ENCODE measurements around the gene GLRA2.
"Not testable (repeated sequence)": the region's sequence is repeated elsewhere in the genome, so short reads cannot be mapped to it uniquely, and the experiment has no call there.

The GLRA2 gene

GRCh38 chrX:14590693-14591424 is 61.5 kb downstream of the GLRA2 start:
- H3K4me1 ChIP-seq (ENCODE audit: control insufficient read depth, insufficient read depth, low read length, poor library complexity, severe bottlenecking) = no peaks in the 10 kb centered on the region
- no peaks in the 10 kb centered on the region for H3K36me3 ChIP-seq (ENCODE audit: control insufficient read depth, insufficient read depth, low read length)
- H3K4me3 ChIP-seq (ENCODE audit: insufficient read depth, low read depth, low read length, poor library complexity, severe bottlenecking) = no peak overlapping the region
- no peaks in the 10 kb centered on the region for H3K9me3 ChIP-seq (ENCODE audit: control insufficient read depth, low read length)
- H3K27ac ChIP-seq (ENCODE audit: insufficient read depth, low read length, poor library complexity, severe bottlenecking) = no peak overlapping the region
- no peaks in the 10 kb centered on the region for H3K27me3 ChIP-seq (replicated peaks; ENCODE audit: control insufficient read depth, insufficient read depth, low read length, poor library complexity, severe bottlenecking)
- no peak for DNase-seq

GRCh38 chrX:14591976-14592375 is 62.6 kb downstream of the GLRA2 start:
- DNase-seq = no peak
- H3K27me3 ChIP-seq (replicated peaks; ENCODE audit: control insufficient read depth, insufficient read depth, low read length, poor library complexity, severe bottlenecking) = no peaks in the 10 kb centered on the region
- H3K4me1 ChIP-seq (ENCODE audit: control insufficient read depth, insufficient read depth, low read length, poor library complexity, severe bottlenecking) = no peaks in the 10 kb centered on the region
- no peak overlapping the region for H3K27ac ChIP-seq (ENCODE audit: insufficient read depth, low read length, poor library complexity, severe bottlenecking)
- no peaks in the 10 kb centered on the region for H3K36me3 ChIP-seq (ENCODE audit: control insufficient read depth, insufficient read depth, low read length)
- no peaks in the 10 kb centered on the region for H3K9me3 ChIP-seq (ENCODE audit: control insufficient read depth, low read length)
- H3K4me3 ChIP-seq (ENCODE audit: insufficient read depth, low read depth, low read length, poor library complexity, severe bottlenecking) = no peak overlapping the region

GRCh38 chrX:14594521-14594920 is 65.2 kb downstream of the GLRA2 start:
- Histone ChIP-seq H3K9me3 (ENCODE audit: control insufficient read depth, low read length) (no peaks in the 10 kb centered on the region), H3K36me3 (ENCODE audit: control insufficient read depth, insufficient read depth, low read length) (no peaks in the 10 kb centered on the region), H3K27ac (ENCODE audit: insufficient read depth, low read length, poor library complexity, severe bottlenecking) (no peak overlapping the region), H3K4me3 (ENCODE audit: insufficient read depth, low read depth, low read length, poor library complexity, severe bottlenecking) (no peak overlapping the region), H3K4me1 (ENCODE audit: control insufficient read depth, insufficient read depth, low read length, poor library complexity, severe bottlenecking) (no peaks in the 10 kb centered on the region), H3K27me3 (replicated peaks; ENCODE audit: control insufficient read depth, insufficient read depth, low read length, poor library complexity, severe bottlenecking) (no peaks in the 10 kb centered on the region)
- no peak for DNase-seq

GRCh38 chrX:14598330-14598729 is 69.0 kb downstream of the GLRA2 start:
- Histone ChIP-seq H3K36me3 (ENCODE audit: control insufficient read depth, insufficient read depth, low read length) (no peaks in the 10 kb centered on the region), H3K27me3 (replicated peaks; ENCODE audit: control insufficient read depth, insufficient read depth, low read length, poor library complexity, severe bottlenecking) (no peaks in the 10 kb centered on the region), H3K4me1 (ENCODE audit: control insufficient read depth, insufficient read depth, low read length, poor library complexity, severe bottlenecking) (no peaks in the 10 kb centered on the region), H3K4me3 (ENCODE audit: insufficient read depth, low read depth, low read length, poor library complexity, severe bottlenecking) (no peak overlapping the region), H3K9me3 (ENCODE audit: control insufficient read depth, low read length) (no peaks in the 10 kb centered on the region), H3K27ac (ENCODE audit: insufficient read depth, low read length, poor library complexity, severe bottlenecking) (no peak overlapping the region)
- no peak for DNase-seq

GRCh38 chrX:14607446-14607985 is 78.2 kb downstream of the GLRA2 start:
- no peak overlapping the region for H3K27ac ChIP-seq (ENCODE audit: insufficient read depth, low read length, poor library complexity, severe bottlenecking)
- H3K36me3 ChIP-seq (ENCODE audit: control insufficient read depth, insufficient read depth, low read length) = no peaks in the 10 kb centered on the region
- H3K9me3 ChIP-seq (ENCODE audit: control insufficient read depth, low read length) = no peaks in the 10 kb centered on the region
- no peaks in the 10 kb centered on the region for H3K4me1 ChIP-seq (ENCODE audit: control insufficient read depth, insufficient read depth, low read length, poor library complexity, severe bottlenecking)
- no peaks in the 10 kb centered on the region for H3K27me3 ChIP-seq (replicated peaks; ENCODE audit: control insufficient read depth, insufficient read depth, low read length, poor library complexity, severe bottlenecking)
- no peak overlapping the region for H3K4me3 ChIP-seq (ENCODE audit: insufficient read depth, low read depth, low read length, poor library complexity, severe bottlenecking)
- DNase-seq = no peak

DNA sequence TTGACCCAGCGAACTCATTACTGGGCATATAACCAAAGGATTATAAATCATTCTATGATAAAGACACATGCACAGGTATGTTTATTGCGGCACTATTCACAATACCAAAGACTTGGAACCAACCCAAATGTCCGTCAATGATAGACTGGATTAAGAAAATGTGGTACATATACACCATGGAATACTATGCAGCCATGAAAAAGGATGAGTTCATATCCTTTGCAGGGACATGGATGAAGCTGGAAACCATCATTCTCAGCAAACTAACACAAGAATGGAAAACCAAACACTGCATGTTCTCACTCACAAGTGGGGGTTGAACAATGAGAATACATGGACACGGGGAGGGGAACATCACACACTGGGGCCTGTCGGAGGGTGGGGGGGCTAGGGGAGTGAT is 83.1 kb downstream of the GLRA2 start:
- not testable (repeated sequence) for H3K9me3 ChIP-seq (ENCODE audit: control insufficient read depth, low read length); H3K27me3 ChIP-seq (replicated peaks; ENCODE audit: control insufficient read depth, insufficient read depth, low read length, poor library complexity, severe bottlenecking); H3K36me3 ChIP-seq (ENCODE audit: control insufficient read depth, insufficient read depth, low read length); H3K27ac ChIP-seq (ENCODE audit: insufficient read depth, low read length, poor library complexity, severe bottlenecking); DNase-seq; H3K4me3 ChIP-seq (ENCODE audit: insufficient read depth, low read depth, low read length, poor library complexity, severe bottlenecking); H3K4me1 ChIP-seq (ENCODE audit: control insufficient read depth, insufficient read depth, low read length, poor library complexity, severe bottlenecking)

- no peaks in the 10 kb centered on the region for H3K4me1 ChIP-seq (ENCODE audit: control insufficient read depth, insufficient read depth, low read length, poor library complexity, severe bottlenecking)
- H3K9me3 ChIP-seq (ENCODE audit: control insufficient read depth, low read length) = no peaks in the 10 kb centered on the region
- no peak for DNase-seq
- no peaks in the 10 kb centered on the region for H3K36me3 ChIP-seq (ENCODE audit: control insufficient read depth, insufficient read depth, low read length)
- H3K4me3 ChIP-seq (ENCODE audit: insufficient read depth, low read depth, low read length, poor library complexity, severe bottlenecking) = no peak overlapping the region
- H3K27ac ChIP-seq (ENCODE audit: insufficient read depth, low read length, poor library complexity, severe bottlenecking) = no peak overlapping the region
- H3K27me3 ChIP-seq (replicated peaks; ENCODE audit: control insufficient read depth, insufficient read depth, low read length, poor library complexity, severe bottlenecking) = no peaks in the 10 kb centered on the region
These were observed 87.0 kb downstream of the GLRA2 start for GRCh38 chrX:14616301-14616700.

- no peak for DNase-seq
- Histone ChIP-seq H3K4me1 (ENCODE audit: control insufficient read depth, insufficient read depth, low read length, poor library complexity, severe bottlenecking) (no peaks in the 10 kb centered on the region), H3K27ac (ENCODE audit: insufficient read depth, low read length, poor library complexity, severe bottlenecking) (no peak overlapping the region), H3K36me3 (ENCODE audit: control insufficient read depth, insufficient read depth, low read length) (no peaks in the 10 kb centered on the region), H3K9me3 (ENCODE audit: control insufficient read depth, low read length) (no peaks in the 10 kb centered on the region), H3K27me3 (replicated peaks; ENCODE audit: control insufficient read depth, insufficient read depth, low read length, poor library complexity, severe bottlenecking) (no peaks in the 10 kb centered on the region), H3K4me3 (ENCODE audit: insufficient read depth, low read depth, low read length, poor library complexity, severe bottlenecking) (no peak overlapping the region)
These were observed 87.5 kb downstream of the GLRA2 start for GRCh38 chrX:14616836-14617235.

DNA sequence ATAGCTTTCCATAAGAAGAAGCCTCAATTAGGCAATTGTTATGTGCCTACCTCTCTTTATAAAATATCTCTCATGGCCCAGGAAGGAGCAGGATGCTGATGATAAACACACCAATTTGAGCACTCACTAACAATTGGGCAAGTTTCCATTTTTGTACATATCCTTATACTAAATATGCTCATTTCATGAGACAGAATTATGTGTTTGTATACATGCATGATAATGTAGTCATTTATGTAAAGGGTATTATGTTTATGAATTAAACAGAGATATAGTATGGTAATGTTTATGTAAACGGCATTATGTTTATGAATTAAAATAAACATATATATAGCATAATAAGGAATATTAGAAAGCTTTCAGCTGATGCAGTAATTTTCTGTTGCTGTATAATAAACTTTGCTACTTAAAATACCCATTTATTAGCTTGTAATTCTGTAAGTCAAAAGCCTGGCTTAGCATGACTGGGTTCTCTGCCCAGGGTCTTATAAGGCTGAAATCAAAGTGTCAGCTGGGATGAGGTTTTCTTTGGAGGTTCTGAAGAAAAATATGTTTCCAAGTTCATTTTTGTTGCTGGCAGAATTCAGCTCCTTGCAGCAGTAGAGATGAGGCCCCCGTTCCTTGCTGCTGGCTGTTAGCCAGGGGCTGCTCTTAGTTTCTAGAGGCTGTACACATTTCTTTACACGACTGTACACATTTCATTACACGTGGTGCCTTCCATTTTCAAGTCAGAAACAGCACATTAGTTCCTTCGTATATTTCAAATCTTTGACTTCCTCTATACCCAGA is 89.0 kb downstream of the GLRA2 start:
- Histone ChIP-seq H3K4me1 (ENCODE audit: control insufficient read depth, insufficient read depth, low read length, poor library complexity, severe bottlenecking) (no peaks in the 10 kb centered on the region), H3K36me3 (ENCODE audit: control insufficient read depth, insufficient read depth, low read length) (no peaks in the 10 kb centered on the region), H3K27me3 (replicated peaks; ENCODE audit: control insufficient read depth, insufficient read depth, low read length, poor library complexity, severe bottlenecking) (no peaks in the 10 kb centered on the region), H3K9me3 (ENCODE audit: control insufficient read depth, low read length) (no peaks in the 10 kb centered on the region), H3K4me3 (ENCODE audit: insufficient read depth, low read depth, low read length, poor library complexity, severe bottlenecking) (no peak overlapping the region), H3K27ac (ENCODE audit: insufficient read depth, low read length, poor library complexity, severe bottlenecking) (no peak overlapping the region)
- DNase-seq = no peak

- no peaks in the 10 kb centered on the region for H3K9me3 ChIP-seq (ENCODE audit: control insufficient read depth, low read length)
These were observed 101.4 kb downstream of the GLRA2 start for GRCh38 chrX:14630733-14631132.

More at GRCh38 chrX:14630733-14631132, 101.4 kb downstream of the GLRA2 start:
- Histone ChIP-seq H3K36me3 (ENCODE audit: control insufficient read depth, insufficient read depth, low read length) (no peaks in the 10 kb centered on the region), H3K4me3 (ENCODE audit: insufficient read depth, low read depth, low read length, poor library complexity, severe bottlenecking) (no peak overlapping the region), H3K27ac (ENCODE audit: insufficient read depth, low read length, poor library complexity, severe bottlenecking) (no peak overlapping the region), H3K27me3 (replicated peaks; ENCODE audit: control insufficient read depth, insufficient read depth, low read length, poor library complexity, severe bottlenecking) (no peaks in the 10 kb centered on the region), H3K4me1 (ENCODE audit: control insufficient read depth, insufficient read depth, low read length, poor library complexity, severe bottlenecking) (no peaks in the 10 kb centered on the region)
- no peak for DNase-seq
